Esophagus muscularis mucosa (tissue), 4 donors: ENCODE measurements around the gene CHRNA5. TPM values are rescaled to one million over a fixed set of nuclear protein-coding genes. Genes with fewer than 3 reads are reported as not detected.

Source experiments
- DNase-seq: peaks from one replicate; pipeline ENCODE4 v3.0.0-alpha.2; 2017; ENCODE audit errors: extremely low spot score
- H3K27ac ChIP-seq, 4 donors: fragments of 200-600 bp; sonication (generic); replicated peaks in 1 of 4; 1 replicate in 3 of 4; 2 replicates in 1 of 4; pipeline ENCODE4 v1.5.1; 2016 to 2019; ENCODE audit warnings: mild to moderate bottlenecking in 1 of 4
- H3K27me3 ChIP-seq, 4 donors: fragments of 200-600 bp; sonication (generic); one replicate each; pipeline versions ENCODE4 v1.5.1 to v1.6.0; 2016 to 2019
- H3K36me3 ChIP-seq, 4 donors: fragments of 200-600 bp; sonication (generic); one replicate each; pipeline ENCODE4 v1.5.1; 2016 to 2019
- H3K4me1 ChIP-seq, 4 donors: fragments of 200-600 bp; sonication (generic); one replicate each; pipeline ENCODE4 v1.5.1; 2016 to 2019
- H3K4me3 ChIP-seq, 4 donors: fragments of 200-600 bp; sonication (generic); 1 replicate in 2 of 4; 2 replicates in 2 of 4; pipeline ENCODE4 v1.5.1; 2016 to 2019; ENCODE audit warnings: mild to moderate bottlenecking in 4 of 4, moderate library complexity in 1 of 4
- H3K9me3 ChIP-seq, 4 donors: fragments of 200-600 bp; sonication (generic); 1 replicate in 3 of 4; 2 replicates in 1 of 4; pipeline ENCODE4 v1.5.1; 2016 to 2019
- EP300 ChIP-seq: sonication (generic); formaldehyde crosslinking; IDR thresholded peaks from one replicate; pipeline ENCODE4 v1.6.1; 2017; ENCODE audit warnings: antibody characterized with exemption
- POLR2A ChIP-seq: fragments of 450-650 bp; IDR thresholded peaks from one replicate; pipeline ENCODE4 v1.6.1; 2017; ENCODE audit warnings: antibody characterized with exemption, moderate library complexity, mild to moderate bottlenecking, low read depth
- POLR2AphosphoS5 ChIP-seq, 2 donors: sonication (generic); formaldehyde crosslinking; IDR thresholded peaks; one replicate each; pipeline ENCODE4 v1.6.1; 2017; ENCODE audit warnings: antibody characterized with exemption in 2 of 2
- WGBS: methylation state at CpG from one replicate; pipeline ENCODE4 v1.1.5; 2018; 5-methylcytosine and 5-hydroxymethylcytosine counted together
- intact Hi-C: fragments of 100-400 bp; cut with DNase I; formaldehyde crosslinking; loops from one replicate; pipeline ENCODE4 v1.15.1; 2023
- small RNA-seq, 3 donors: library from RNA; depleted of rRNA; stranded (forward); fragments of <200 nt; gene quantifications; one replicate each; pipeline ENCODE3, GENCODE V24; 2016
- total RNA-seq, 4 donors: library from RNA; depleted of rRNA; stranded (reverse); fragments of >200 nt; gene quantifications; one replicate each; pipeline versions ENCODE4 v1.1.0 to v1.2.1, GENCODE V29; 2016
- TF ChIP-seq, protein P1 (sequence below), 3 experiments: fragments of 200-600 bp in 2 of 3; fragments of 450-650 bp in 1 of 3; sonication (generic) in 2 of 3; IDR thresholded peaks; one replicate each; pipeline ENCODE4 v1.5.1; 2017 to 2019; ENCODE audit warnings: antibody characterized with exemption in 3 of 3, mild to moderate bottlenecking in 2 of 3, moderate library complexity in 1 of 3

The CHRNA5 gene
- total RNA-seq, 4 donors from 2014 or later, result 0.80 to 1.2 (median 0.98) TPM

- intact Hi-C loops, result no loop called here
- Histone ChIP-seq H3K4me3 (peak overlapping the region; percentile 51 to 61 (median 52)), H3K9me3 (no peaks in the 10 kb centered on the region), H3K4me1 (peaks cover 9 to 16% (median 14%) of the 10 kb centered on the region in 4 donors), H3K27ac (no peak overlapping the region), H3K27me3 (peaks cover 0 to 23% (median 7%) of the 10 kb centered on the region in 4 donors), H3K36me3 (no peaks in the 10 kb centered on the region)
- WGBS, result 28% methylated on average over 4 of the region's 32 CpGs
- TF ChIP-seq EP300 (no peak), POLR2A (no peak), POLR2AphosphoS5 (IDR thresholded peaks at IDR 0.05) (no peak)
- TF ChIP-seq, protein P1, sequence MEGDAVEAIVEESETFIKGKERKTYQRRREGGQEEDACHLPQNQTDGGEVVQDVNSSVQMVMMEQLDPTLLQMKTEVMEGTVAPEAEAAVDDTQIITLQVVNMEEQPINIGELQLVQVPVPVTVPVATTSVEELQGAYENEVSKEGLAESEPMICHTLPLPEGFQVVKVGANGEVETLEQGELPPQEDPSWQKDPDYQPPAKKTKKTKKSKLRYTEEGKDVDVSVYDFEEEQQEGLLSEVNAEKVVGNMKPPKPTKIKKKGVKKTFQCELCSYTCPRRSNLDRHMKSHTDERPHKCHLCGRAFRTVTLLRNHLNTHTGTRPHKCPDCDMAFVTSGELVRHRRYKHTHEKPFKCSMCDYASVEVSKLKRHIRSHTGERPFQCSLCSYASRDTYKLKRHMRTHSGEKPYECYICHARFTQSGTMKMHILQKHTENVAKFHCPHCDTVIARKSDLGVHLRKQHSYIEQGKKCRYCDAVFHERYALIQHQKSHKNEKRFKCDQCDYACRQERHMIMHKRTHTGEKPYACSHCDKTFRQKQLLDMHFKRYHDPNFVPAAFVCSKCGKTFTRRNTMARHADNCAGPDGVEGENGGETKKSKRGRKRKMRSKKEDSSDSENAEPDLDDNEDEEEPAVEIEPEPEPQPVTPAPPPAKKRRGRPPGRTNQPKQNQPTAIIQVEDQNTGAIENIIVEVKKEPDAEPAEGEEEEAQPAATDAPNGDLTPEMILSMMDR (IDR thresholded peaks at IDR 0.05), result no peak
- no peak for DNase-seq
Measured at GRCh38 chr15:78640527-78641101, 75.3 kb downstream of the CHRNA5 start.

DNA sequence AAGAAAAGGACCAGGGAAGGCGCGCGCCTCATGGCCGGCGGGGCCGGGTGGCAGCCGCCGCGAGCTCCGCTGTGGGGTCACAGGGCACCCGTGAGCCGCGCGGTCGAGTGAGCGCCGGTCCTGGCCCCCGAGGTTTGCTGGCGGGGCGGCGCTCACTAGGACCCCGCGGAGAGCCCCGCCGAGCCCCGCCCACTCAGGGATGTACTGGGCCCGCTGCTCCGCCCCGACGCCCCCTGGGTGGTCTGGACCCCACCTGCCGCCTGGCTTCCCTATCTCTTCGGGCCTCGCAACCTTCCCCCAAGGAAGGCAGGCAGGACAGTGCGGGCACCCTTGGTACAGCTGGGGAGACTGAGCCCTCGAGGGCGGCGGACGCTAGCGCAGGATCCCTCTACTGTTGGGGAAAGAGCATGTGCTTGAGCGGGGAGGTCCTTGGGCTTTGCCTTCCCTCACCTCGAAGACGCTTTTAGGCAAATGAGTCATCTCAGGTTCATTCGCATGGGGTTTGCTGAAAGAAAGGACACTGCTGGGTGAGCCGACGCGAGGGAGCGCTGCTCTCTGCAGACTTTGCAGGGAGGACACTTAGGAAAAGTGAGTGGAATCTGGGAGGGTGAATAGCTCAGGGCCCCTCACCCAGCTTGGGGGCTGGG is 75.9 kb downstream of the CHRNA5 start, which contains the start of gene CHRNB4:
CHRNB4 (minus strand) TSS at position 109 of the 647 bp plus-strand sequence; CDS start at position 32, 77 bp downstream.
- intact Hi-C loops, result no loop called here
- Histone ChIP-seq H3K9me3 (no peaks in the 10 kb centered on the region), H3K4me1 (peaks cover 9 to 16% (median 14%) of the 10 kb centered on the region in 4 donors), H3K27ac (no peak within 1 kb of the TSS), H3K36me3 (no peaks in the 10 kb centered on the region), H3K27me3 (peaks cover 0 to 23% (median 7%) of the 10 kb centered on the region in 4 donors), H3K4me3 (peak within 1 kb of the TSS; percentile 51 to 61 (median 52))
- no peak for DNase-seq
- 44% methylated on average over 8 of the region's 47 CpGs for WGBS
- no peak for TF ChIP-seq POLR2A
- no peak for TF ChIP-seq EP300
- TF ChIP-seq, protein P1 (IDR thresholded peaks at IDR 0.05), result no peak

DNA sequence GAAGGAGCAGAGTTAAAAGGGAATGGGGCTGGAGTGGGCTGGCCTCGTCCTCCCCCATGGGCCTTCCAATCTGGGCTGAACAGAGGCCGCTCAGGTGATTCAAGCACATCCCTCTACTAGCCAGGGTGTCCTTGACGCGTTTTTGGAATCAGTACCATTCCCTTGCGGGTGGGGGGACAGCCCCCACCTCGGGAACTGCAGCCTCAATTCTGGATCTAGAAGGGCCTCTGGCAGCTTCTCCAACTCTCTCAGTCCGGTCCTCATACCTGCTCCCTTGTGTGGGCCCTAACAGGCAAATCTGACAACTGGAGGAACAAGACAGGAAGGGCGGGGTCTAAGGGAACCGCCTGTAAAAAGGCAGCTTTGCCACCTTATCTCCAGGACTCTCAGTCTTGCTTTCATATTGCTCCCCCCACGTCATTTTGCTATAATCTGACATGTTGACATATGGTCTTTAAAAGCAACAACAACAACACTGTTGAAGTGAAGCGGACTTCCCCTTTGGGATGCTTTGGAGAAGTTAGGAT is 76.5 kb downstream of the CHRNA5 start:
- 82% methylated on average over 11 of the region's 11 CpGs for WGBS
- intact Hi-C loops, result no loop called here
- H3K27ac ChIP-seq, result no peak overlapping the region
- H3K4me3 ChIP-seq, result no peak overlapping the region
- no peaks in the 10 kb centered on the region for H3K9me3 ChIP-seq
- DNase-seq, result no peak
- peaks cover 9 to 16% (median 14%) of the 10 kb centered on the region in 4 donors for H3K4me1 ChIP-seq
- no peaks in the 10 kb centered on the region for H3K36me3 ChIP-seq
- TF ChIP-seq EP300, result no peak
- TF ChIP-seq POLR2AphosphoS5 (IDR thresholded peaks at IDR 0.05), result no peak
- TF ChIP-seq POLR2A, result no peak
- TF ChIP-seq, protein P1 (IDR thresholded peaks at IDR 0.05), result no peak
- peaks cover 0 to 23% (median 7%) of the 10 kb centered on the region in 4 donors for H3K27me3 ChIP-seq

DNA sequence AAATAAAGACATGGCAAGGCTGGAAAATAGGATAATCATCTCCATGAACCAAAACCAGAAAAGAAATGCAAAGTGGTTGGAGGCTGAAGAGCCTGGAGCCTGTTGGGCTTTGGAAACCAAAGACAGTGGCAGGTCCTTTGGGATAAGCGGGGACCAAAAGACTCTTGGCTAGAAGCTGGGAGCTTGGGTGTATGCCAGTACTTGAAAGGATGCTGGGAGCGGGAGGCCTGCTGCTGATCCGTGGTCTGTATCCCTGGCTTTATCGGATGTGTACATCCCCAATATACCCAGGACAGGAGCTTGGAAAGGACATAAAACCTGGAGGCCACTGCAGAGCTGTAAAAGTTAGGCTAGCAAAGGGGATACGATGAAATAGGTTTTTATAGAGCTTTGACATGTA is 77.0 kb downstream of the CHRNA5 start:
- intact Hi-C loops, result no loop called here
- 63% methylated on average over 5 of the region's 5 CpGs for WGBS

More for the DNA sequence above, 77.0 kb downstream of the CHRNA5 start:
- no peaks in the 10 kb centered on the region for H3K9me3 ChIP-seq
- no peaks in the 10 kb centered on the region for H3K36me3 ChIP-seq
- H3K27me3 ChIP-seq, result peaks cover 0 to 23% (median 7%) of the 10 kb centered on the region in 4 donors
- H3K4me3 ChIP-seq, result no peak overlapping the region
- peaks cover 9 to 16% (median 14%) of the 10 kb centered on the region in 4 donors for H3K4me1 ChIP-seq
- no peak for DNase-seq
- TF ChIP-seq, protein P1 (IDR thresholded peaks at IDR 0.05), result no peak
- TF ChIP-seq POLR2A (no peak), POLR2AphosphoS5 (IDR thresholded peaks at IDR 0.05) (no peak), EP300 (no peak)
- no peak overlapping the region for H3K27ac ChIP-seq

Small RNA genes lying within 50 kb of the gene (small RNA-seq; reads per million reads assigned to genes)
- gene AC067863.2, result 0 reads per million in 3 donors

Other genes starting within 250 kb of the CHRNA5 start
- gene CRABP1, start 225.2 kb upstream of the CHRNA5 start, total RNA-seq, result not detected
- gene IREB2, start 127.3 kb upstream of the CHRNA5 start, total RNA-seq, result 10 to 100 TPM; 17.5 to 23.7 (median 19.4) TPM
- 1 to 10 TPM; 5.8 to 8.6 (median 7.6) TPM for gene HYKK, start 57.9 kb upstream of the CHRNA5 start, total RNA-seq
- gene PSMA4, start 25.1 kb upstream of the CHRNA5 start, total RNA-seq, result 100 to 1,000 TPM; 103 to 135 (median 117) TPM
- 1 to 10 TPM; 1.9 to 3.5 (median 3.1) TPM for gene CHRNA3, start 55.5 kb downstream of the CHRNA5 start, total RNA-seq
- gene CHRNB4, start 75.7 kb downstream of the CHRNA5 start, total RNA-seq, result under 1 TPM in 3 of 4 donors, not detected in 1; 0.26 to 0.50 (median 0.34) TPM
- 1 to 10 TPM; 2.0 to 4.6 (median 2.3) TPM for gene ADAMTS7, start 245.9 kb downstream of the CHRNA5 start, total RNA-seq